H9 (cell line): ENCODE measurements around the gene GSTA4. TPM values are rescaled to one million over a fixed set of nuclear protein-coding genes. Genes with fewer than 3 reads are reported as not detected.

ENCODE experiments used
- DNase-seq: peaks from one replicate; pipeline ENCODE4 v3.0.0-alpha.2; 2017
- H2AFZ ChIP-seq: one replicate; pipeline ENCODE4 v1.6.1; 2013; ENCODE audit warnings: mild to moderate bottlenecking, low read length, control low read depth, moderate library complexity
- H2AK5ac ChIP-seq: 2 replicates; pipeline ENCODE4 v1.6.1; 2013; ENCODE audit warnings: low read length, control low read depth, mixed read lengths; ENCODE audit not compliant: insufficient read length
- H2BK120ac ChIP-seq: one replicate; pipeline ENCODE4 v1.6.1; 2013; ENCODE audit warnings: low read depth, mild to moderate bottlenecking, low read length, control low read depth, inconsistent platforms; ENCODE audit not compliant: poor library complexity, severe bottlenecking
- H2BK12ac ChIP-seq: 2 replicates; pipeline ENCODE4 v1.6.1; 2013; ENCODE audit warnings: low read length, control low read depth, mixed read lengths, low read depth; ENCODE audit not compliant: insufficient read length
- H2BK15ac ChIP-seq: 2 replicates; pipeline ENCODE4 v1.6.1; 2013; ENCODE audit warnings: low read depth, low read length, control low read depth
- H2BK20ac ChIP-seq: one replicate; pipeline ENCODE4 v1.6.1; 2013; ENCODE audit warnings: low read depth, mild to moderate bottlenecking, low read length, control low read depth, inconsistent platforms; ENCODE audit not compliant: poor library complexity, severe bottlenecking
- H2BK5ac ChIP-seq: 2 replicates; pipeline ENCODE4 v1.6.1; 2013; ENCODE audit warnings: low read length, control low read depth, mixed read lengths; ENCODE audit not compliant: insufficient read length
- H3K14ac ChIP-seq: 2 replicates; pipeline ENCODE4 v1.6.1; 2013; ENCODE audit warnings: low read length, control low read depth; ENCODE audit not compliant: insufficient read depth
- H3K18ac ChIP-seq: 2 replicates; pipeline ENCODE4 v1.6.1; 2013; ENCODE audit warnings: low read depth, mild to moderate bottlenecking, mixed read lengths, low read length, control low read depth; ENCODE audit not compliant: insufficient read length
- H3K23ac ChIP-seq: 2 replicates; pipeline ENCODE4 v1.6.1; 2013; ENCODE audit warnings: low read length, control low read depth, mixed read lengths, low read depth; ENCODE audit not compliant: insufficient read length
- H3K23me2 ChIP-seq: 2 replicates; pipeline ENCODE4 v1.6.1; 2013; ENCODE audit warnings: low read depth, mild to moderate bottlenecking, mixed read lengths, low read length, control low read depth; ENCODE audit not compliant: insufficient read length, poor library complexity, severe bottlenecking
- H3K27ac ChIP-seq: 2 replicates; pipeline ENCODE4 v1.5.1; 2013; ENCODE audit warnings: low read length, control low read depth, mixed read lengths, low read depth; ENCODE audit not compliant: insufficient read length
- H3K27me3 ChIP-seq: 2 replicates; pipeline ENCODE4 v1.6.1; 2013; ENCODE audit warnings: low read length, control low read depth, inconsistent platforms; ENCODE audit not compliant: insufficient read depth
- H3K4ac ChIP-seq: 2 replicates; pipeline ENCODE4 v1.6.1; 2013; ENCODE audit warnings: low read depth, mild to moderate bottlenecking, control low read depth, inconsistent platforms, low read length, moderate library complexity
- H3K4me1 ChIP-seq: 2 replicates; pipeline ENCODE4 v1.6.1; 2013; ENCODE audit warnings: low read length, control low read depth, inconsistent platforms; ENCODE audit not compliant: insufficient read depth
- H3K4me2 ChIP-seq: 2 replicates; pipeline ENCODE4 v1.6.1; 2013; ENCODE audit warnings: low read length, control low read depth, mixed read lengths; ENCODE audit not compliant: insufficient read length, insufficient read depth
- H3K56ac ChIP-seq: 2 replicates; pipeline ENCODE4 v1.6.1; 2013; ENCODE audit warnings: low read depth, mild to moderate bottlenecking, mixed read lengths, low read length, control low read depth; ENCODE audit not compliant: insufficient read length
- H3K79me1 ChIP-seq: 2 replicates; pipeline ENCODE4 v1.6.1; 2013; ENCODE audit warnings: low read depth, mild to moderate bottlenecking, moderate library complexity, low read length, control low read depth, inconsistent platforms; ENCODE audit not compliant: insufficient read depth, poor library complexity, severe bottlenecking
- H3K79me2 ChIP-seq: 2 replicates; pipeline ENCODE4 v1.6.1; 2013; ENCODE audit warnings: low read length, control low read depth, inconsistent platforms; ENCODE audit not compliant: insufficient read depth
- H3K9ac ChIP-seq: 2 replicates; pipeline ENCODE4 v1.6.1; 2013; ENCODE audit warnings: low read length, control low read depth, mixed read lengths; ENCODE audit not compliant: insufficient read length; ENCODE audit errors: extremely low read depth
- H3K9me3 ChIP-seq: one replicate; pipeline ENCODE4 v1.6.1; 2013; ENCODE audit warnings: low read depth, low read length, inconsistent platforms; ENCODE audit not compliant: control insufficient read depth
- H3T11ph ChIP-seq: one replicate; pipeline ENCODE4 v1.6.1; 2013; ENCODE audit warnings: mild to moderate bottlenecking, low read length, control low read depth, inconsistent platforms
- H4K20me1 ChIP-seq: one replicate; pipeline ENCODE4 v1.6.1; 2013; ENCODE audit not compliant: control insufficient read depth, insufficient read length, insufficient read depth
- H4K5ac ChIP-seq: 2 replicates; pipeline ENCODE4 v1.6.1; 2013; ENCODE audit warnings: low read depth, mild to moderate bottlenecking, mixed read lengths, low read length, control low read depth; ENCODE audit not compliant: insufficient read length
- H4K8ac ChIP-seq: replicated peaks from 2 replicates; pipeline ENCODE4 v1.6.1; 2013; ENCODE audit warnings: low read length, control low read depth, mixed read lengths, low read depth; ENCODE audit not compliant: insufficient read length
- H4K91ac ChIP-seq: 2 replicates; pipeline ENCODE4 v1.6.1; 2013; ENCODE audit warnings: low read depth, mild to moderate bottlenecking, moderate library complexity, mixed read lengths, low read length, control low read depth; ENCODE audit not compliant: insufficient read length
- H3K27ac Mint-ChIP-seq, 3 experiments: 2 replicates in 2 of 3; 3 replicates in 1 of 3; pipeline ENCODE4 v1.8.0; 2020 to 2021; ENCODE audit warnings: mixed read lengths in 3 of 3, mild to moderate bottlenecking in 1 of 3, moderate library complexity in 1 of 3
- H3K27me3 Mint-ChIP-seq: 2 replicates; pipeline ENCODE4 v1.8.0; 2021; ENCODE audit warnings: low read depth, mild to moderate bottlenecking, moderate library complexity, mixed read lengths
- H3K36me3 Mint-ChIP-seq, 3 experiments: 2 replicates in 2 of 3; 3 replicates in 1 of 3; pipeline ENCODE4 v1.8.0; 2020 to 2021; ENCODE audit warnings: low read depth in 3 of 3, mixed read lengths in 3 of 3; ENCODE audit not compliant: insufficient read depth in 1 of 3
- H3K4me1 Mint-ChIP-seq, 2 experiments: 2 replicates each; pipeline ENCODE4 v1.8.0; 2020; ENCODE audit warnings: mixed read lengths in 2 of 2
- H3K4me3 Mint-ChIP-seq, 2 experiments: 2 replicates in 1 of 2; 3 replicates in 1 of 2; pipeline ENCODE4 v1.8.0; 2020 to 2021; ENCODE audit warnings: mild to moderate bottlenecking in 2 of 2, mixed read lengths in 2 of 2, moderate library complexity in 1 of 2
- H3K9me3 Mint-ChIP-seq, 2 experiments: 2 replicates in 1 of 2; 3 replicates in 1 of 2; pipeline ENCODE4 v1.8.0; 2020; ENCODE audit warnings: mild to moderate bottlenecking in 2 of 2, mixed read lengths in 2 of 2, moderate library complexity in 1 of 2
- CTCF ChIP-seq: fragments of 200-600 bp; sonication (generic); conservative IDR thresholded peaks from 3 replicates; pipeline ENCODE4 v1.8.0; 2021; ENCODE audit warnings: antibody characterized with exemption, mild to moderate bottlenecking
- WGBS: extraction: QIAGEN DNeasy Blood & Tissue Kit; methylation state at CpG from one replicate; pipeline ENCODE4 v1.1.7; 2013; ENCODE audit warnings: missing lambda C conversion rate, low lambda C conversion rate, mixed read lengths; ENCODE audit not compliant: insufficient read length; ENCODE audit errors: extremely low coverage; 5-methylcytosine and 5-hydroxymethylcytosine counted together
- total RNA-seq: library from RNA; stranded (reverse); gene quantifications from 2 replicates; pipeline ENCODE4 v1.2.1, GENCODE V29; 2021

The GSTA4 gene
- total RNA-seq, 1 experiment from 2014 or later, result 32.1 TPM

GRCh38 chr6:53042112-53042511 is 47.0 kb upstream of the GSTA4 start:
- Histone ChIP-seq H3K4me2 (no peak overlapping the region), H3K79me2 (no peaks in the 10 kb centered on the region), H2BK15ac (no peak overlapping the region), H3K23me2 (no peaks in the 10 kb centered on the region), H4K91ac (no peak overlapping the region), H3K79me1 (no peaks in the 10 kb centered on the region), H4K5ac (no peak overlapping the region), H2BK5ac (no peak overlapping the region), H3K14ac (no peak overlapping the region), H2BK12ac (no peak overlapping the region), H3K18ac (no peak overlapping the region), H3K9me3 (no peaks in the 10 kb centered on the region), H2AK5ac (no peak overlapping the region), H3K4me1 (no peaks in the 10 kb centered on the region), H2BK120ac (no peak overlapping the region), H4K8ac (no peak overlapping the region), H3K4ac (no peak overlapping the region), H3T11ph (no peak overlapping the region), H3K27me3 (no peaks in the 10 kb centered on the region), H4K20me1 (no peaks in the 10 kb centered on the region), H3K27ac (no peak overlapping the region), H3K56ac (no peak overlapping the region), H3K23ac (no peak overlapping the region), H2AFZ (no peak overlapping the region), H3K9ac (no peak overlapping the region), H2BK20ac (no peak overlapping the region)
- no peak overlapping the region for H3K27ac Mint-ChIP-seq
- WGBS, result no CpG with 5 or more reads among the region's 4 CpGs
- TF ChIP-seq CTCF, result no peak
- H3K27me3 Mint-ChIP-seq, result no peaks in the 10 kb centered on the region
- no peak overlapping the region for H3K4me3 Mint-ChIP-seq
- H3K36me3 Mint-ChIP-seq, result peaks cover 9 to 23% (median 21%) of the 10 kb centered on the region in 3 experiments
- H3K9me3 Mint-ChIP-seq, result no peaks in the 10 kb centered on the region
- DNase-seq, result no peak
- H3K4me1 Mint-ChIP-seq, result peaks cover 15 to 22% of the 10 kb centered on the region in 2 experiments
